SIG-M5 treated with dmso at 0.1 percent for 504 hours (cell line): ENCODE data around the gene ICE2.

Experiments used
- DNase-seq: peaks from one replicate; lab custom pipeline; 2025; ENCODE audit not compliant: unreplicated experiment; lab: John Stamatoyannopoulos, UW

The ICE2 gene

GRCh38 chr15:60478566-60479360, at the start of gene ICE2:
ICE2 (minus strand) TSS chr15:60479142; CDS start chr15:60477977, 1,165 bp downstream.
- peak; percentile 85 for DNase-seq

- no peak for DNase-seq
Observed at GRCh38 chr15:60528530-60528929, 49.6 kb upstream of the ICE2 start.

- DNase-seq: no peak
Observed at GRCh38 chr15:60527456-60527855, 48.5 kb upstream of the ICE2 start.

- DNase-seq: no peak
Observed at GRCh38 chr15:60526127-60526616, 47.2 kb upstream of the ICE2 start.

- no peak for DNase-seq
Observed at GRCh38 chr15:60525341-60526039, 46.5 kb upstream of the ICE2 start.

GRCh38 chr15:60523056-60523455, 44.1 kb upstream of the ICE2 start:
- DNase-seq: no peak

- peak; percentile 61 for DNase-seq
Observed at GRCh38 chr15:60520825-60521368, 42.0 kb upstream of the ICE2 start.

- peak; percentile 2 for DNase-seq
Observed at GRCh38 chr15:60520013-60520824, 41.3 kb upstream of the ICE2 start.

- no peak for DNase-seq
Observed at GRCh38 chr15:60519218-60519617, 40.3 kb upstream of the ICE2 start.

GRCh38 chr15:60518511-60518910, 39.6 kb upstream of the ICE2 start:
- no peak for DNase-seq

GRCh38 chr15:60514261-60514881, 35.4 kb upstream of the ICE2 start:
- no peak for DNase-seq

- DNase-seq: no peak
Observed at GRCh38 chr15:60513676-60514075, 34.7 kb upstream of the ICE2 start.

- no peak for DNase-seq
Observed at GRCh38 chr15:60512937-60513336, 34.0 kb upstream of the ICE2 start.

GRCh38 chr15:60511351-60512031, 32.5 kb upstream of the ICE2 start:
- DNase-seq: no peak

- DNase-seq: no peak
Observed at GRCh38 chr15:60510006-60510405, 31.1 kb upstream of the ICE2 start.

- DNase-seq: no peak
Observed at GRCh38 chr15:60509470-60509869, 30.5 kb upstream of the ICE2 start.

GRCh38 chr15:60508442-60508841, 29.5 kb upstream of the ICE2 start:
- no peak for DNase-seq

- DNase-seq: peak; percentile 75
Observed at GRCh38 chr15:60507596-60508424, 28.9 kb upstream of the ICE2 start.

- no peak for DNase-seq
Observed at GRCh38 chr15:60496853-60497252, 17.9 kb upstream of the ICE2 start.
